ENCODE data around the gene OXGR1.

OXGR1 gene

GRCh38 chr13:97004886-97005285, 10.6 kb upstream of the OXGR1 start:
- no peak for DNase-seq (ENCODE audit: low read depth in 2 of 2)
- no peak for TF ChIP-seq CTCF (IDR thresholded peaks at IDR 0.05; ENCODE audit: low read depth, low read length)
- H3K4me3 ChIP-seq (replicated peaks in 1 of 2; ENCODE audit: low read depth in 2 of 2, low read length in 2 of 2) = no peak overlapping the region

GRCh38 chr13:97004096-97004876, 10.0 kb upstream of the OXGR1 start:
- no peak for TF ChIP-seq CTCF (IDR thresholded peaks at IDR 0.05; ENCODE audit: low read depth, low read length)
- H3K4me3 ChIP-seq (replicated peaks in 1 of 2; ENCODE audit: low read depth in 2 of 2, low read length in 2 of 2) = no peak overlapping the region
- DNase-seq (ENCODE audit: low read depth in 2 of 2) = peak; percentile 79 to 90

GRCh38 chr13:97003071-97003470, 8.8 kb upstream of the OXGR1 start:
- DNase-seq (ENCODE audit: low read depth in 2 of 2) = peak in 1 of 2 donors; percentile 35
- TF ChIP-seq CTCF (IDR thresholded peaks at IDR 0.05; ENCODE audit: low read depth, low read length) = no peak
- H3K4me3 ChIP-seq (replicated peaks in 1 of 2; ENCODE audit: low read depth in 2 of 2, low read length in 2 of 2) = no peak overlapping the region

- no peak overlapping the region for H3K4me3 ChIP-seq (replicated peaks in 1 of 2; ENCODE audit: low read depth in 2 of 2, low read length in 2 of 2)
- no peak for TF ChIP-seq CTCF (IDR thresholded peaks at IDR 0.05; ENCODE audit: low read depth, low read length)
- peak in 1 of 2 donors; percentile 57 for DNase-seq (ENCODE audit: low read depth in 2 of 2)
Observed at GRCh38 chr13:97002581-97002980, 8.3 kb upstream of the OXGR1 start.

- no peak for TF ChIP-seq CTCF (IDR thresholded peaks at IDR 0.05; ENCODE audit: low read depth, low read length)
- H3K4me3 ChIP-seq (replicated peaks in 1 of 2; ENCODE audit: low read depth in 2 of 2, low read length in 2 of 2) = no peak overlapping the region
- no peak for DNase-seq (ENCODE audit: low read depth in 2 of 2)
Observed at GRCh38 chr13:97001636-97002035, 7.4 kb upstream of the OXGR1 start.

- no peak for TF ChIP-seq CTCF (IDR thresholded peaks at IDR 0.05; ENCODE audit: low read depth, low read length)
- DNase-seq (ENCODE audit: low read depth in 2 of 2) = peak; percentile 58 to 64
- no peak overlapping the region for H3K4me3 ChIP-seq (replicated peaks in 1 of 2; ENCODE audit: low read depth in 2 of 2, low read length in 2 of 2)
Observed at GRCh38 chr13:97000295-97000925, 6.1 kb upstream of the OXGR1 start.

Data from cardiac fibroblast (primary cell).